OCI-M1 (cell line): ENCODE measurements around the gene FASLG.
A peak's percentile ranks its signal among the peaks of the same experiment; 100 is the strongest.

Experiments used
- DNase-seq: peaks from one replicate; lab custom pipeline; 2025; lab: John Stamatoyannopoulos, UW

Gene FASLG

DNA sequence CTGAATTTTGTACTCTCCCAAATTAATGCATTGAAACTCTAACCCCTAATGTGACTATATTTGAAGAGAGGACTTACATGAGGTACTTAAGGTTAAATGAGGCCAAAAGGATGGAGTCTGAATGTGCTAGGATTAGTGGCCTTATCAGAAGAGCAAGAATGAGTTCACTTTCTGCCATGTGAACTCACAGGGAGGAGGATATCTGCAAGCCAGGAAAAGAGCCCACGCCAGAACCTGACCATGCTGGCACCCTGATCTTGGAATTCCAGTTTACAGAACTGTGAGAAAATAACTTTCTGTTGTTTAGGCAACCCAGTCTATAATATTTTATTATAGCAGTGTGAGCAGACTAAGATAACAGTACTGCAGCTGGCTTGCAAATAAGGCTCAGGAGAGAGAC, 12.2 kb upstream of the FASLG start:
- no peak for DNase-seq

DNA sequence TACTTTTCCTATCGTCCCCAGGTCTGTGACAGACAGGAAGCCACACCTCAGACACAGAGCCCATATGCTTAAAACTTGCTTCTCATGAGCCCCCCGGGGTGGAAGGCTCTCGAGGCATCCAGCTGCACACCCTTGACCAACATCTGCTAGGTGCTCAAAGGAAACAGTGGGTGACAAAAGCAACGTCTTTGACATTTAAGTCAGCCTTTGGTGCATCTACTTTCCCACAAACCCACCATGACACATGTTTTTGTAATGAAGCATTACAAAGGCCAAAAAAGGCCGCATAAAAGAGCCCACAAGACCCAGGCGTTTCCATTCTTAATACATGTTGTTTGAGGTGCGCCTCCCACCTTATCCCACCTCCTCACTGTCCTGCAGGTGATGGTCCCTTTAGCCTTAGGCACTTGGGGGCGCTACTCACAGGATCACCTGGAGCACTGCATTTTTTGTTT, 11.8 kb upstream of the FASLG start:
- no peak for DNase-seq

DNA sequence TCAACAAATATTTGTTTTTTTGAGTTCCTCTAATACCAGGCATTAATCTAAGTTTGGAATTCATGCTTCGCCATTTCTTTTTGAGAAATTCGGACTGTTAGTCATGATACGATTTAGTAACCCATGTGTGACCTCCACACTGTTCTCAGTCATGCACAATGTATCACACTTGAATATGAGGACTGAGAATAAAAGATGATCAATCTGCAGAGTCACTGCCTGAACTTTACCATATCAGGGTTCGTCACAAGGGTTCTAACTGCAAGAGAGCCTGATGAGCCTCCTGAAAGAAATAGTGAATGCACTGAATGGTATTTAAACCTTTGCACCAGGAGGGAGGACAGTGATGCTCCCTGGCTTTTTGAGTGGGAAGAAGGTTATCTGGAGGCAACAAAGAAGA, 10.9 kb upstream of the FASLG start:
- no peak for DNase-seq

DNA sequence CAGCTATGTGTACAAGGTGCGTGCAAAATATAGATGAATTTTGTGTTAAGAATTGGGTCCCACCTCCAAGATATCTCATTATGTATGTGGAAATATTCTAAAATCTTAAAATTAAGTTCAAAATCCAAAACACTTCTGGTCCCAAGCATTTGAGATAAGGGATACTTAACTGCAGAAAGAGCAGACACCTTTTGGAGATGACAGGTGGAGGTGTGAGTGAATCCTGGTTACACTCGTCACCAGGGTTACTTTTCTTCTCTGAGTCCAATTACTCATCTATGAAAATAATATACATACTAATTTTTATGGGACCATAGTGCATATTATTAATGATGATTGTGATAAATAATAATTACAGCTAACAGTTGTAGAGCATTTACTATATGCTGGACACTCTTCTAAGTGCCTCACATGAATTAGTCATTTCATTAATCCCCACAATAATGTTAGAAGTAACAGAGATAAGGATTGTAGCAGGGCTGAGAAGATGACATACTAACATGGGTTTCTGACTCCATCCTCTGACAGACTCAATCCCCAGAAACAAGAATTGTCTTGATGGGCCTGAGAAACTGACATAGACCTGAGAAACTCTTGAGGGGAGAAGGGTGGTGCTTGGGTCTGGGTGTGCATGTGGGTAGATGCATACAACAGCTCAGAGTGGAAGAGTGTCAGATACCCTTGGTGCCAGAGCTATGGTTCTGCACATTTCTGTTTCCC, 8.3 kb upstream of the FASLG start:
- no peak for DNase-seq

DNA sequence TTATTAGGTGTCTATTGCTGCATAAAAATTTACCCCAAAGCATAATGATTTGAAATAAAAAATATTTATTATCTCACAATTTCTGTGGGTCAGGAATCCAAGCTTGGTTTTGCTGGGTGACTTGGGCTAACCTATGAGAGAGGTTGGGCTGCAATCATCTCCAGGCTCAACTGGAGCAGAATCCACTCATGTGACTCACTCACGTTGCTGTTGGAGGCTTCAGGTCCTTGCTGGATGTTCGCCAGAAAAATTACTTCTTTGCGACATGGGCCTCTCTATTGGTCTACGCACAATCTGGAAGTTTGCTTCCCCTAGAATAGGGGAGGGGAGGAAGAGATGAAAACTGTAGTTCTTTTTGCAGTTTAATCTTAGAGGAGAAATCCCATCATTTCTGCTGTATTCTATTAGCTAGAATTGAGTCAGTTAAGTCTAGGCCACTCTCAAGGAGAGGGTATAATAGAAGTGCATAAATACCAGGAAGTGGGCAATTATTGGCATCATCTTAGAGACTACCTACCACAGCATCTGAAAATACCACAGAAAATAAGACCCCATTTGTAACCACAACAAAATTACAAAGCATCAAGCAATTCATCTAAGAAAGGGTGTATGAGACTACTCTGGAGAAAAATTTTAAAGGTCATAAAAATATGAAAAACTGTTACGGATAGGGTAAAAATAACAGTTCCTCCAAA, 5.7 kb upstream of the FASLG start:
- no peak for DNase-seq

DNA sequence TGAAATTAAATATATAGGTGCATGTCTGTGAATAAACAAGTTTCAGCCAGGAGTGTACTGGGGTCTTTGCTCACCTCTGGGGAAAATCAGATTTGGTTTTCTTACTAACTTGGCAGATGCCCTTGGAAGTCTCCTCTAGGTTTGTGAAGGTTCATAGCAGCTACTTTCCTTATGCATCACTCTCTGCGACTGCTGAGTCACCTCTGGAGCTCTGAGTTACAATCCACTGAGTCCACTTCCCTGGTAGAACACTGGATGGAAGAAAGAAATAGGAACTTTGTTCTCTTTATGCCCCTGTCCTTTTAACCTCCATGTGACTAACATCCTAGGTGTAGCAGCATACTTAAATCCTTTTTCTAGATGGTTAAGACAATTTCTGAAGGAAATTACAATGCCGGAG, 4.4 kb upstream of the FASLG start:
- DNase-seq: peak; percentile 30

DNA sequence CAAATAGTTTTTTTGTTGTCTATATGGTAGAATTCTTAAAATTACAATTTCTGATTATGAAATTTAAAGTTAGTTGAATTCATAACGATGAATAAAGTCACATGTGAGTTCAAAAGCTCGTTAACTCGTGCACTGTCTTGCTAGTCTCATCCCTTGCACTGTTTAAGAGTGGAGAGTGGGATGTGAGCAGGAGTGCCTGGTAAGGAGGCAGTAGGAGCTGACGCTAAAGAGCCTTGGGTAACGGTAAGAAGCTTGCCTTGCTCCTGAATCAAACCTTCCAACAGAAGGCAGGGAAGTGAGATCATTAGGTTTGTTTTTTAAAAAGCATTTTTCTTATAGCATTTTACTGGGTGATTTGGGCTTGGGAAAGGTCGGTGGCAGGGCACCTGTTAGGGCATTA, 2.3 kb upstream of the FASLG start:
- DNase-seq: no peak

DNA sequence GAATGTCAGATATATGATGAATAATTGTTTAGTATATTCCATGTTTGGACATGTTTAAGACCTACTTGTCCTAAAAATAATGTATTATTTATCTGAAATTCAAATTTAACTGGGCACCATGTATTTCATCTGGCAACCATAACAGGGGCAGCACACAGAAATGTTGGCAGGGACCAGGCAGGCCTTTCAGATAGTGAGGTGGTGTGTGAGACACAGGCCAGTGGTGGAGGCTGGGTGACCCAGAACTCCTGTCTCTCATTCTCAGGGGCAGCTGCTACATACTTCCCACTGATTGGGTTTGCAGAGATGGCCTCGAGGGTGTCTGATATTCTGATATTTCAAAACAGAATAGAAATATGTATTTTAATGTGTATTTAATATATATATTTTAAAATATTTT, 1.3 kb upstream of the FASLG start:
- no peak for DNase-seq

DNA sequence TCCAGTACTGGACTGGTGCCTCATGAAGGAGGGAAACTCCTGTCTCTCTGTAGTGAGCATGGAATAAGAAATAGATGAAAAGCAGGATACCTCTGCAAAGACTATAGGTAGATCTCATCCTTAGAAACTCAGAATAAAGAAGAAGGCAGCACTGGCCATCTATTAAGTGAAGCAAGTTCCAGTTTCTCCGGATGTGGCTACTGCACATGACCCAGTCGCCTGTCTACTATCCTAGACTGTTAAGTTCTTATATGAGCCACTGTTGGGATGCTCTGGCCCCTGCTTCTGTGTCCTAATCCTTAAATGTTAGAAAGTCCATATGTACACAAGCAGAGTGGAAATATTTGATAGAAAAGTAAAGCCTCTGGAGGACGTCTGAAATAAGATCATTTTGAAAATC, 2.2 kb downstream of the FASLG start:
- DNase-seq: no peak

DNA sequence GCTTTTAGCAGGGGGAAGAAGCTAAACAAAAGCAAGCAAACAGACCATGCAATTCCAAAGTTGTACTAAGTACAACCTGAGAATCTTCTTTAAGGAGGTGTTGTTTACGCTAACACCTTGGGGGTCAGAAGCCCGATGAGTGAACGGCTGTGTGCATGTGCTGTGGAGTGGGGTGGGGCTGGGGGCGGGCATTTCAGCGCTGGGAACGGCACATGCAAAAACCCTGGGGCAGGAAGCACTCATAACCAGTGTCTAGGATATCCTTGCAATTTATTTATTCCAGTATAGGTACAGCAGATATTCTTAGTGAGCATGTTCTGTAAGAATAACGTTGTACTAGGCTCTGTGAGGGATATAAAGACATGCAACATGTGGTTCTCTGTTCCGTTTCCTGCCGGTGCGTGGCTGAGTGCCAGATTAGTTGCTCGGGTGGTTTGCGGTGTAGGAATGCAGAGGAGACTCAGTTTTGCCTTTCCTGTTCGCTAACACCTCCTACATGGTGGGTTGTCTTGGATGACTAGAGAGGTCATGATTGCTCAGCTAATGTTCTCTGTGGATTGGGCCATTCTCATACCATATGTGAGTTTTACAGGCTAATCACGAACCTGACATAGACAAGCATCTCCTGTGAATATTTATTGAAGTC, 3.7 kb downstream of the FASLG start:
- peak; percentile 83 for DNase-seq

DNA sequence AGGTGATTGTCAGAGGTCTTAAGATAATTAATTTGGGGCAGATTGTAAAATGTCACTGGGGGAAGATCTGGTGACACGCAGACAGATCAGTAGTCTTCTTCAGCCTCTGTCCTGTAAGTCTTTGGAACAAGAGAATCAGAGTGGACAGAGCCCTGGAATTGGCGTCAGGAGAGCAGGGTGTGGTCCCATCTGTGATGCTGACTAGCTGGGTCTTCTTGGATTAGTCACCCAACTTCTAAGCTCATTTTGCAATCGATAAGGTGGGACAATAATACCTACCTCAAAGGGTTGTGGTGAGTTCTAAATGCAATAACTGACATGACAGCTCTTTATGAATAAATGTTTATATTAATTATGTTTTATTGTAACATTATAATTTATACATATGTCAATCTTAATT, 4.8 kb downstream of the FASLG start:
- no peak for DNase-seq

DNA sequence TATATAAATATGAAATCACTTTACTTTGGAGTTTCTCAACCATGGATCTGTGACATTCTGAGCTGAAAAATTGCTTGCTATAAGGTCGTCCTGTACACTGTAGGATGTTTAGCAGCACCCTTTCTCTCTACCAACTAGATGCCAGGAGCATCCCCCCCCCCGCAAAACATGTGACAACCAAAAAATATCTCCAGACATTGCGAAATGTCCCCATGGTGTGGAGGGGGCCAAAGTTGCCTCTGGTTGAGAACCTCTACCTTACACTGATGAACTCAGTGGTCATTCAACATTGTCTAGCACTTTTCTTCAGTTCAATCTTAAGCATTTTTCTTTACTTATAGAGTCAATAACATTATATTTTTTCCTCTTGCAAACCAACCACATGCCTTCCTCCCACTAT, 9.2 kb downstream of the FASLG start:
- DNase-seq: no peak

DNA sequence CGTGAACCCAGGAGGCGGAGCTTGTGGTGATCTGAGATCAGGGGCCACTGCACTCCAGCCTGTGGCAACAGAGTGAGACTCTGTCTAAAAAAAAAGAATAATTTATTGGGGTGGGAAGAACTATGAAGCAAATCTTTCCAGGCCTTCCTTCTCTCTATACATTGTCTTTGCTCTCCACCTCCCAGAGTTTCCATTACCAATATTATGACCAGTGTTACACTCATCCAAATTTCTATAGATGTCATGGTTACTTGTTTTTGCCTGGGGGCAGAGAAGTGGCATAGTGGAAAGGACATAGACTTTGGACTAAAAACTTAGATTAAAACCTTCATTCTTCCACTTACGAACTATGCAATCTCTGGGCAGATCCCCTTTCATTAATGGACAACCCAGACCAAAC, 10.1 kb downstream of the FASLG start:
- DNase-seq: no peak

DNA sequence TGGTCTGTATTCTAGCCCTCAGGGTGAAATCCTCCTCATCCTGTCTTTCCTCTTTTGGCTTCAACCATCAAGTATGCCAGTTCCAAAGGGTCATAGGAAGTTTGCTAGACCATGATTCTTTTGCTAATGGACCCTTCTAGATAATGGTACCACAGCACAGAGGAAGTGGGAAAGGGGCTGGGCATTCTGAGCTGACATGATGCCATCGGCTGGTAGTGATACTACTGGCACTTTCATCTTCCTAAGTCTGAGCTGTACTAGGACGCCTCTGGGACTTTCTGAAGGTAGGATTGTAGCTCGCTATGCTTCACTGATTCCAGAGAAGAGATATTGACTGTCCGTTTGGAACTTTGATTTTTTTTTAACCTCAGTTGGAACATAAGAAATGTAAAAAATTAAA, 11.4 kb downstream of the FASLG start:
- DNase-seq: no peak

DNA sequence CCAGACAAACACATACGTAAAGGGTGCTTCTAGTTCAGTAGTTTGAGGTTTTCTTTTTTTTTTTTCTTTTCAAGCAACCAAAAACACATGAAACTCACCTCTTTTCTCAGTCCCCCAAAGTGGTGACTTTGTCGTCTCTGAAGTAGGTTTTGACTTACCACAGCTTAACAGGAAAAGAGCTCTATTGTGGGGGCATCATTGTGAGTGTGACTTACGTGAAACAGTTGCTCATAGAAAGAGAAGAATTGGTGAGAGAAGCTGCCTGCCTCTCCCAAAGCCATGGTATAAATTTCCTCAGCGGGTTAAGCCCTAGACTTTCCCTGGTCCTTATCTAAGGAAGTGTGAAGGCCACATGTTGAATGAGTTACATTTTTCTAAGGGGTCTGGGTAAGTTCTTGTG, 11.9 kb downstream of the FASLG start:
- DNase-seq: peak; percentile 45

DNA sequence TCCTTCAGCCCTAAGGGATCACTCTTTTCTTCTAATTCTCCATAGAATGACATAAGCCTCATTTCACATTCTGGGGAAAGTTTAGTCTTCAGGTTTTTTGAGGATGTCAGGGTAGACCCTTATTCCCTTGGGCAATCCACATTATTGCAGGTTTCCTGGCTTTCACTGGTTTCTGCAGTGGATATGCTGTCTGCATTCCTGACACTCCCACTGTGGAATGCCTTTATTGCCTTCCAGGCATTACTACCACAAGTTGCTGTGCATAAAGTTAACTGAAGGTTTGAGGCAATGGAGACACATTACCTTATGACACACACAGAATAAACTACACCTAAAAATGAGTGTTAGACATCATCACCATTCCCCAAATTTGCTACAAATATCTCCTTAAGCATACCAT, 12.7 kb downstream of the FASLG start:
- no peak for DNase-seq

DNA sequence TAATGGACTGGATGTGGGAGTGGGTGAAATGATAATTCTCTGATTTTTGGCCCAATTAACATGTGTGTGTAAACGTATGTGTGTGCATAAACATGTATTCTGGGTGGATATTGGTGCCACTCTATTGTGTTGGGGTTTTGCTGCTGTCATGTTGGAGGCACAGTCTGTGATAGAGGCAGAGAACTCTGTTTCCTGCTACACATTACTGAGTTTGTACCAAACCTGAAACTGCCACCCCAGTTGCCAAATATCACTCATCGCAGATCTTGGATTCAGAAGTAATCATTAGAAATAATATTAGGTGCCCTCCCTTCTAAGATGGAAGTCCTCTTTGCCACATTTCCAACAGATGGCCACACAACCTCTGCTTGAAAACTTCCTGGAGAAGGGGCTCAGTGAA, 13.8 kb downstream of the FASLG start:
- DNase-seq: no peak

DNA sequence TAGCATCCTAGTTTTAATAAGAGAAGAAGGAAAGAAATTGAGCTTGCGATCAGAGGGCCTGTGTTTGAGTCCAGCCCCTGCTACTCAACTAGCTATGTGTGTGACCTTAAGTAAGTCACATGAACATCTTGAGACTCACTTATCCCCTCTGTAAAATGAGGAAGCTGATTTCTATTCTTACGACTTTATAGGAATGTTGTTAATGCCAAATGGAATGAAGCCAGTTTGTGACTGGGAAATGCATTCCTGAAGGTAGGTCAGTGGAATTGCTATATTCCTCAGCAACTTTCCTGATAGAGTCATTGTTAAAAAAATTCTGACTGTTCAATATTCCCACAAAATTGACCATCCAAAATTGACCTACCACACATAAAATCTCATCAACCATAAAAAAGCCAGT, 14.9 kb downstream of the FASLG start:
- DNase-seq: no peak

DNA sequence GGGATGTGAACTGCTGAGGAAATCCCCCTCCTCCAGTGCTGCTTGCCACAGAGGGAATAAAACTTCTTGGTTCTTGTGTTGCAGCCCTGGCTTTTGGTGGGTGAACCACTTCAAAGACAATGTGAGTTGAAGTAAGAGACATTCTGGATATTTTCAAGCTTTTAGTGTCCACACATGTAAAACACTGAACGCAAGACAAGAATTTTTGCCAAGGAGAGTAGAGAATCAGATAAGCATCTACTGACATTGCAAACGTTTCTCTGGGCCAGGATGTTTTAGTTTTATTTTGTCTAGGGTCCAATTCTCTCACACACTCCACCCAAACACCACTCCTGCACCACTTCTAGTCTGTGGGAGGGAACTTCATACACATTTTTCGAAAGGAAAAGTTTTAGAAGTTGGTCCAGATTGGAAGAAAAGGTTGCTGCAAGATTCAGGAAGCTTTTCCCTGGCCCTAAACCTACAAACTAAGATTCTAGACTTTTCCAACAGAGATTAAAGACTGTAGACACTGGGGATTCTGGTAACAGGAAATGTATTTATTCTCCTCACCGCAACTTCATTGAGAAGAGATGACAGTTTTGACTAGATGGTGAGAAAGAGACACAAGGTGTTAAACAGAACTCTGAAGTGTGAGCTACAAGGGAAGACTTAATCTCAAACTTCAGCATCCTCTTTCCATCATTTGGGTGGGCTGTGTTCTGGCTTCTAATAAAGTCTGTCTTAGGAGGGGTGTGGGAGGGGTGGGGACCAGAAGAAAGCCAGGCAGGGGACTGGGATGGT, 16.1 kb downstream of the FASLG start:
- DNase-seq: no peak

DNA sequence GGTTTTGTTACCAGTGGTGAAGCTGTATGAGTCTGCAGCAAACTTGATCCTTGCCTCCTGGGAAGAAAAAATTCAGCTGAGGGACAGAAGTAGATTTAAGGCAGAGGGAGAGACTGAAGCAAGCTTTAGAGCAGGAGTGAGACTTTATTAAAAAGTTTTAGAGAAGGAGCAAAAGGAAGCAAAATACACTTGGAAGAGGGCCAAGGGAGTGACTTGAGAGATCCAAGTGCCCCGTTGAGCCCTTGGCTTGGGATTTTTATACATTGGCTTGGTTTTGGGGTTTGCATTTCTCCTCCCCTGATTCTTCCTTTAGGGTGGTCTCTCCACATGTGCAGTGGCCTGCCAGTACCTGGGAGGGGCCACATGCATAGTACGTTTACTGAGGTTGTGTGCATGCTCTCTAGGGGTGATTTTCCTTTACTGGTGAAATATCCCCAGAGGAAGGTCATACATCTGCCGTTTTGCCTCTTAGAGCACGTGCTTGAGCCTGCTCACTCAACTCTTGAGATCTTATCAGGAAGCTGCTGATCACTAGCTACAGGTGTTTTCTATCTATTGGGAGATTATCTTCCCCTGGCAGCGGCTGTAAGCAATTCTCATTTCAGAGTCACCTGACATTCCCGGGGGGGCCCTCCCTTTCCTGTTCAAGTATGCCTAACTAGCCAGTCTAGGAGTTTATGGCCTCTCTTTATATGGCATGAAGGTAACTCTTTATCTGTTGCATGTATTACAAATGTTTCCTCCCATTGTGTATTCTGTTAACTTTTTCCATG, 20.3 kb downstream of the FASLG start:
- peak; percentile 32 for DNase-seq

DNA sequence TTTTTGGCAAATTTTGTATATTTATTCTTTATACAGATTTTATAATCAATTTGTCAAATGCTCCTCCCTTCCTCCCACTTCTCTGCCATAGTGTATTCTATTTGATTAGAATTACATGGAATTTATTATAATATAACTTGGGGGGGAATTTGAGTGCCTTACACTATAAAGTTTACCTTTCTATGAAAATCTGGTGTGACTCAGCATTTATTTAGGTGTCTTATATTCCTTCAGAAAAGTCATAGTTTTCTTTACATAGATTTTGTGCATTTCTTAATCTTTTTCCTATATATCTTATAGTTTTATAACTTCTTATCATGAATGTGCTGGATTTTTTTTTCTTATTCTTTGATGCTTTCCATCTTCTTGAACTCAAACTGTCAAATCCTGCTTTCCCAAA, 21.3 kb downstream of the FASLG start:
- DNase-seq: no peak

DNA sequence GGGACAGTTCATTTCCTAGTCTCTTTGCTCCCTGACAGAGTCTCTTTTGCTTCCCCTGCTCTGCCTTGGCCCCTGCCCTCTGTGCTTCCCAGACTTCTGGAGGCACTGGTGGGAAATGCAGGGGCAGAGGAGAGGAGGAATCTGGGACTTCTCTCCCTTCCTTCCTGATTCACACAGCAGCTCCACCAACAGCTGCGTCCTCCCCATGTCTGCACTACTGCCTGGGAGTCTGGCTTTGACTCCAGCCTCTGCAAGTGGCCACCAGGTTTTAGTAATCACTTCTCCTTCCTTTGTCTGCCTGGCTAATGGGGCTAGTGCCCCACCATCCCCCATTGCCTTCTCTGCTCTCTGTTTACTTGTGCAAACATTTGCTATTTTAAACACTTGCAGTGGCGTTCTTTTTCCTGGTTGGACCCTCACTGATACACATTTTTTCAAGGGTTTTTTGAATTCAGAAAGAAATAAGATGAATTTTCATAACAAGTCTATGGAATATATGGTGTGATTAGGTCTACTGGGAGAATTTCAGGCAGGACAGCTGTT, 21.9 kb downstream of the FASLG start:
- DNase-seq: no peak
